Fibroblast of the conjunctiva (primary cell): ENCODE measurements around the gene GRIA4.

Source experiments
- DNase-seq: peaks from one replicate; pipeline ENCODE4 v3.0.0-alpha.2; 2010; ENCODE audit warnings: low read depth

GRIA4 gene

GRCh38 chr11:105789579-105790420 is 179.9 kb downstream of the GRIA4 start:
- DNase-seq: no peak

- no peak for DNase-seq
These were observed 181.0 kb downstream of the GRIA4 start for GRCh38 chr11:105790840-105791239.

- DNase-seq: no peak
These were observed 183.2 kb downstream of the GRIA4 start for GRCh38 chr11:105793092-105793491.

- DNase-seq: no peak
These were observed 189.4 kb downstream of the GRIA4 start for GRCh38 chr11:105799263-105799662.

GRCh38 chr11:105799728-105800462 is 190.0 kb downstream of the GRIA4 start:
- no peak for DNase-seq

- no peak for DNase-seq
These were observed 192.5 kb downstream of the GRIA4 start for GRCh38 chr11:105802390-105802789.

- no peak for DNase-seq
These were observed 201.4 kb downstream of the GRIA4 start for GRCh38 chr11:105811242-105811641.

GRCh38 chr11:105821372-105821771 is 211.5 kb downstream of the GRIA4 start:
- DNase-seq: no peak

- DNase-seq: no peak
These were observed 211.9 kb downstream of the GRIA4 start for GRCh38 chr11:105821781-105822180.

- DNase-seq: no peak
These were observed 213.7 kb downstream of the GRIA4 start for GRCh38 chr11:105823495-105824033.

- DNase-seq: no peak
These were observed 214.7 kb downstream of the GRIA4 start for GRCh38 chr11:105824457-105825013.

- no peak for DNase-seq
These were observed 215.3 kb downstream of the GRIA4 start for GRCh38 chr11:105825141-105825540.

- DNase-seq: no peak
These were observed 218.0 kb downstream of the GRIA4 start for GRCh38 chr11:105827906-105828305.

GRCh38 chr11:105829084-105829483 is 219.2 kb downstream of the GRIA4 start:
- no peak for DNase-seq

GRCh38 chr11:105834461-105834860 is 224.6 kb downstream of the GRIA4 start:
- no peak for DNase-seq

GRCh38 chr11:105838668-105839384 is 229.0 kb downstream of the GRIA4 start:
- no peak for DNase-seq

- no peak for DNase-seq
These were observed 230.5 kb downstream of the GRIA4 start for GRCh38 chr11:105840391-105840790.

- no peak for DNase-seq
These were observed 242.5 kb downstream of the GRIA4 start for GRCh38 chr11:105852403-105852802.

- no peak for DNase-seq
These were observed 244.4 kb downstream of the GRIA4 start for GRCh38 chr11:105854269-105854668.

GRCh38 chr11:105856954-105857353 is 247.1 kb downstream of the GRIA4 start:
- DNase-seq: no peak

GRCh38 chr11:105857728-105858127 is 247.9 kb downstream of the GRIA4 start:
- DNase-seq: no peak

- no peak for DNase-seq
These were observed 249.0 kb downstream of the GRIA4 start for GRCh38 chr11:105858841-105859240.
